ENCODE results near the gene KLHL2.

GRCh38 chr4:165364452-165365080 lies 157.2 kb downstream of the KLHL2 start:
- no peak for TF ChIP-seq CTCF (IDR thresholded peaks at IDR 0.05)
- TF ChIP-seq POLR2A (IDR thresholded peaks at IDR 0.05; ENCODE audit: low read depth), result no peak
- no peak for TF ChIP-seq POLR2AphosphoS5 (IDR thresholded peaks at IDR 0.05)
- TF ChIP-seq EP300 (IDR thresholded peaks at IDR 0.05), result no peak
